KMS-11 (cell line): ENCODE results near the gene ANXA4.

Experiments
- H2AFZ ChIP-seq: fragments of 200-600 bp; sonication (generic); 2 replicates; pipeline ENCODE4 v1.6.1; 2016; ENCODE audit warnings: antibody characterized with exemption, mixed run types, low read depth
- H3K27ac ChIP-seq: fragments of 200-600 bp; sonication (generic); 2 replicates; pipeline ENCODE4 v1.6.1; 2016; ENCODE audit warnings: mild to moderate bottlenecking, mixed run types
- H3K27me3 ChIP-seq: fragments of 200-600 bp; sonication (generic); 2 replicates; pipeline ENCODE4 v1.6.1; 2017; ENCODE audit warnings: mild to moderate bottlenecking, low read depth, mixed run types, moderate library complexity; ENCODE audit not compliant: insufficient read depth
- H3K36me3 ChIP-seq: fragments of 200-600 bp; sonication (generic); 2 replicates; pipeline ENCODE4 v1.6.1; 2017; ENCODE audit warnings: mild to moderate bottlenecking, mixed run types; ENCODE audit not compliant: insufficient read depth
- H3K4me1 ChIP-seq: fragments of 200-600 bp; sonication (generic); 2 replicates; pipeline ENCODE4 v1.6.1; 2016; ENCODE audit warnings: mild to moderate bottlenecking, low read depth, mixed run types; ENCODE audit not compliant: poor library complexity, severe bottlenecking
- H3K4me2 ChIP-seq: fragments of 200-600 bp; sonication (generic); 2 replicates; pipeline ENCODE4 v1.7.0; 2016; ENCODE audit warnings: mild to moderate bottlenecking, mixed run types
- H3K4me3 ChIP-seq: fragments of 200-600 bp; sonication (generic); IDR thresholded peaks from 2 replicates; pipeline ENCODE4 v1.6.1; 2017; ENCODE audit warnings: low read depth, low read length, mixed read lengths; ENCODE audit not compliant: insufficient read depth
- H3K79me2 ChIP-seq: fragments of 200-600 bp; sonication (generic); 2 replicates; pipeline ENCODE4 v1.6.1; 2016; ENCODE audit warnings: low read depth, mixed run types; ENCODE audit not compliant: insufficient read depth
- H3K9ac ChIP-seq: fragments of 200-600 bp; sonication (generic); 2 replicates; pipeline ENCODE4 v1.6.1; 2016; ENCODE audit warnings: mild to moderate bottlenecking, mixed run types
- H4K20me1 ChIP-seq: fragments of 200-600 bp; sonication (generic); 2 replicates; pipeline ENCODE4 v1.6.1; 2016; ENCODE audit warnings: mild to moderate bottlenecking, mixed run types; ENCODE audit not compliant: insufficient read depth
- TF ChIP-seq, protein P1 (sequence below): fragments of 200-600 bp; sonication (generic); conservative IDR thresholded peaks from 2 replicates; pipeline ENCODE4 v1.6.1; 2017; ENCODE audit warnings: low read depth, mild to moderate bottlenecking, antibody characterized with exemption, low read length, moderate library complexity, mixed read lengths

The ANXA4 gene

GRCh38 chr2:69764286-69765095 lies 22.6 kb downstream of the ANXA4 start:
- H3K4me3 ChIP-seq = no peak overlapping the region
- H2AFZ ChIP-seq = no peak overlapping the region
- H3K4me2 ChIP-seq = peak overlapping the region; percentile 3; the same call in 1 of the 2 replicates
- no peaks in the 10 kb centered on the region for H3K36me3 ChIP-seq
- no peaks in the 10 kb centered on the region for H3K79me2 ChIP-seq
- H3K4me1 ChIP-seq = peaks cover 39% of the 10 kb centered on the region
- H3K27ac ChIP-seq = no peak overlapping the region; the same call in 1 of the 2 replicates
- H3K9ac ChIP-seq = no peak overlapping the region
- no peaks in the 10 kb centered on the region for H4K20me1 ChIP-seq
- no peaks in the 10 kb centered on the region for H3K27me3 ChIP-seq
- TF ChIP-seq, protein P1, sequence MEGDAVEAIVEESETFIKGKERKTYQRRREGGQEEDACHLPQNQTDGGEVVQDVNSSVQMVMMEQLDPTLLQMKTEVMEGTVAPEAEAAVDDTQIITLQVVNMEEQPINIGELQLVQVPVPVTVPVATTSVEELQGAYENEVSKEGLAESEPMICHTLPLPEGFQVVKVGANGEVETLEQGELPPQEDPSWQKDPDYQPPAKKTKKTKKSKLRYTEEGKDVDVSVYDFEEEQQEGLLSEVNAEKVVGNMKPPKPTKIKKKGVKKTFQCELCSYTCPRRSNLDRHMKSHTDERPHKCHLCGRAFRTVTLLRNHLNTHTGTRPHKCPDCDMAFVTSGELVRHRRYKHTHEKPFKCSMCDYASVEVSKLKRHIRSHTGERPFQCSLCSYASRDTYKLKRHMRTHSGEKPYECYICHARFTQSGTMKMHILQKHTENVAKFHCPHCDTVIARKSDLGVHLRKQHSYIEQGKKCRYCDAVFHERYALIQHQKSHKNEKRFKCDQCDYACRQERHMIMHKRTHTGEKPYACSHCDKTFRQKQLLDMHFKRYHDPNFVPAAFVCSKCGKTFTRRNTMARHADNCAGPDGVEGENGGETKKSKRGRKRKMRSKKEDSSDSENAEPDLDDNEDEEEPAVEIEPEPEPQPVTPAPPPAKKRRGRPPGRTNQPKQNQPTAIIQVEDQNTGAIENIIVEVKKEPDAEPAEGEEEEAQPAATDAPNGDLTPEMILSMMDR = no peak

DNA sequence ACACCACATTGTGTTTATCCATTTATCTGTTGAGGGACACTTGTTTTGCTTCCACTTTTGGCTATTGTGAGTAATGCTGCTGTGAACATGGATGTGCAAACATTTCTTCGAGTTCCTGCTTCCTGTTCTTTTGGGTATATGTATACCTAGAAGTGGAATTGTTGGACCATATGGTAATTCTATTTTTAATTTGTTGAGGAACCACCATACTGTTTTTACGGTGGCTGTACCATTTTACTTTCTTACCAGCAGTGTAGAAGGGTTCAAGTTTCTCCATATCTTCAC lies 23.1 kb downstream of the ANXA4 start:
- no peak overlapping the region for H3K4me2 ChIP-seq
- H4K20me1 ChIP-seq = no peaks in the 10 kb centered on the region
- no peaks in the 10 kb centered on the region for H3K27me3 ChIP-seq
- H3K36me3 ChIP-seq = no peaks in the 10 kb centered on the region
- H2AFZ ChIP-seq = no peak overlapping the region
- H3K4me3 ChIP-seq = no peak overlapping the region
- no peak overlapping the region for H3K27ac ChIP-seq
- no peaks in the 10 kb centered on the region for H3K79me2 ChIP-seq
- TF ChIP-seq, protein P1 = no peak
- H3K9ac ChIP-seq = no peak overlapping the region
- peaks cover 45% of the 10 kb centered on the region for H3K4me1 ChIP-seq

GRCh38 chr2:69766014-69766413 lies 24.1 kb downstream of the ANXA4 start:
- Histone ChIP-seq H3K9ac (no peak overlapping the region), H2AFZ (no peak overlapping the region), H3K27ac (no peak overlapping the region), H3K27me3 (no peaks in the 10 kb centered on the region), H3K4me3 (no peak overlapping the region), H3K4me1 (peaks cover 52% of the 10 kb centered on the region), H3K79me2 (no peaks in the 10 kb centered on the region), H4K20me1 (no peaks in the 10 kb centered on the region), H3K36me3 (no peaks in the 10 kb centered on the region), H3K4me2 (no peak overlapping the region)
- TF ChIP-seq, protein P1 = no peak

- H3K36me3 ChIP-seq = no peaks in the 10 kb centered on the region
- H4K20me1 ChIP-seq = no peaks in the 10 kb centered on the region
- H3K4me2 ChIP-seq = no peak overlapping the region; the same call in 1 of the 2 replicates
- TF ChIP-seq, protein P1 = no peak
- no peak overlapping the region for H2AFZ ChIP-seq
- no peaks in the 10 kb centered on the region for H3K79me2 ChIP-seq
- H3K4me3 ChIP-seq = no peak overlapping the region
- no peaks in the 10 kb centered on the region for H3K27me3 ChIP-seq
- no peak overlapping the region for H3K27ac ChIP-seq
- peaks cover 52% of the 10 kb centered on the region for H3K4me1 ChIP-seq
- no peak overlapping the region for H3K9ac ChIP-seq
Measured at GRCh38 chr2:69767034-69767433, 25.1 kb downstream of the ANXA4 start.
